ENCODE data around the gene TMEM243.

- TF ChIP-seq CTCF (IDR thresholded peaks at IDR 0.05): no peak
- no peak for TF ChIP-seq POLR2A (IDR thresholded peaks at IDR 0.05)
- TF ChIP-seq POLR2AphosphoS5 (IDR thresholded peaks at IDR 0.05): no peak
These were observed 11.7 kb upstream of the TMEM243 start for GRCh38 chr7:87231258-87231657.

Data from transverse colon (tissue), 4 donors.